ENCODE results near the gene RASGRF1. TPM values are rescaled to one million over a fixed set of nuclear protein-coding genes. Genes with fewer than 3 reads are reported as not detected.

The RASGRF1 gene
- polyA plus RNA-seq, 3 donors: 0.11 TPM; not detected in 2

GRCh38 chr15:79129235-79129634 lies 38.7 kb upstream of the RASGRF1 start:
- Mint-ChIP-seq H3K27ac (no peak overlapping the region), H3K9me3 (peaks cover 8 to 18% (median 10%) of the 10 kb centered on the region in 7 donors), H3K36me3 (no peaks in the 10 kb centered on the region), H3K27me3 (ENCODE audit: low read depth in 3 of 3) (peaks cover 5 to 22% (median 12%) of the 10 kb centered on the region in 3 donors), H3K4me3 (no peak overlapping the region), H3K4me1 (no peaks in the 10 kb centered on the region)
- H3K9ac ChIP-seq (ENCODE audit: insufficient read depth, low read length, poor library complexity, severe bottlenecking): no peak overlapping the region
- TF ChIP-seq CTCF (IDR thresholded peaks at IDR 0.05): no peak
- H3K79me2 ChIP-seq (ENCODE audit: insufficient read depth, low read length): no peaks in the 10 kb centered on the region
- no peaks in the 10 kb centered on the region for H3K4me1 ChIP-seq (ENCODE audit: control insufficient read depth in 1 of 2, insufficient read depth in 2 of 2, low read length in 2 of 2)
- H4K20me1 ChIP-seq (ENCODE audit: insufficient read depth, low read length): no peaks in the 10 kb centered on the region
- H3K36me3 ChIP-seq (replicated peaks in 1 of 2; ENCODE audit: control insufficient read depth in 1 of 2, insufficient read depth in 2 of 2, low read length in 2 of 2): no peaks in the 10 kb centered on the region
- no peak for DNase-seq
- H3K4me3 ChIP-seq (replicated peaks in 1 of 3; ENCODE audit: low read depth in 2 of 3, low read length in 3 of 3): no peak overlapping the region
- H3K27ac ChIP-seq (ENCODE audit: low read depth in 1 of 2, low read length in 2 of 2): no peak overlapping the region
- intact Hi-C loops (cut with micrococcal nuclease): no loop called here
- H3K4me2 ChIP-seq (replicated peaks; ENCODE audit: extremely low read depth, low read length, poor library complexity, severe bottlenecking): no peak overlapping the region
- peaks cover 6 to 12% of the 10 kb centered on the region in 2 donors for H3K9me3 ChIP-seq (replicated peaks in 1 of 2; ENCODE audit: control insufficient read depth in 1 of 2, insufficient read depth in 1 of 2, low read length in 2 of 2)
- WGBS (ENCODE audit: insufficient coverage): 92% methylated on average over 3 of the region's 3 CpGs
- H2AFZ ChIP-seq (ENCODE audit: insufficient read depth, low read depth, low read length, poor library complexity, severe bottlenecking): no peak overlapping the region
- peaks cover 5% of the 10 kb centered on the region in 2 donors for H3K27me3 ChIP-seq (ENCODE audit: control insufficient read depth in 2 of 2, insufficient read depth in 2 of 2, low read length in 2 of 2)

GRCh38 chr15:79128556-79128955 lies 38.0 kb upstream of the RASGRF1 start:
- Mint-ChIP-seq H3K4me3 (no peak overlapping the region), H3K4me1 (no peaks in the 10 kb centered on the region)
- 89% methylated on average over 3 of the region's 3 CpGs for WGBS (ENCODE audit: insufficient coverage)

More at GRCh38 chr15:79128556-79128955, 38.0 kb upstream of the RASGRF1 start:
- peaks cover 6 to 12% of the 10 kb centered on the region in 2 donors for H3K9me3 ChIP-seq (replicated peaks in 1 of 2; ENCODE audit: control insufficient read depth in 1 of 2, insufficient read depth in 1 of 2, low read length in 2 of 2)
- H4K20me1 ChIP-seq (ENCODE audit: insufficient read depth, low read length): no peaks in the 10 kb centered on the region
- Mint-ChIP-seq H3K36me3 (no peaks in the 10 kb centered on the region), H3K9me3 (peaks cover 8 to 17% (median 10%) of the 10 kb centered on the region in 7 donors), H3K27me3 (ENCODE audit: low read depth in 3 of 3) (peaks cover 0 to 18% (median 14%) of the 10 kb centered on the region in 3 donors), H3K27ac (no peak overlapping the region)
- H3K36me3 ChIP-seq (replicated peaks in 1 of 2; ENCODE audit: control insufficient read depth in 1 of 2, insufficient read depth in 2 of 2, low read length in 2 of 2): no peaks in the 10 kb centered on the region
- DNase-seq: no peak
- intact Hi-C loops (cut with micrococcal nuclease): no loop called here
- H3K79me2 ChIP-seq (ENCODE audit: insufficient read depth, low read length): no peaks in the 10 kb centered on the region
- no peaks in the 10 kb centered on the region for H3K4me1 ChIP-seq (ENCODE audit: control insufficient read depth in 1 of 2, insufficient read depth in 2 of 2, low read length in 2 of 2)
- no peak for TF ChIP-seq CTCF (IDR thresholded peaks at IDR 0.05)
- H3K4me2 ChIP-seq (replicated peaks; ENCODE audit: extremely low read depth, low read length, poor library complexity, severe bottlenecking): no peak overlapping the region
- H3K27me3 ChIP-seq (ENCODE audit: control insufficient read depth in 2 of 2, insufficient read depth in 2 of 2, low read length in 2 of 2): peaks cover 5% of the 10 kb centered on the region in 2 donors
- H3K27ac ChIP-seq (ENCODE audit: low read depth in 1 of 2, low read length in 2 of 2): no peak overlapping the region
- H3K4me3 ChIP-seq (replicated peaks in 1 of 3; ENCODE audit: low read depth in 2 of 3, low read length in 3 of 3): no peak overlapping the region
- no peak overlapping the region for H2AFZ ChIP-seq (ENCODE audit: insufficient read depth, low read depth, low read length, poor library complexity, severe bottlenecking)
- H3K9ac ChIP-seq (ENCODE audit: insufficient read depth, low read length, poor library complexity, severe bottlenecking): no peak overlapping the region
